HG02610 (cell line): Measurements from ENCODE around the gene C15orf39.

Source experiments
- ATAC-seq: cut with Tn5 transposase; IDR thresholded peaks from one replicate; pipeline ENCODE4 v1.9.1; 2021; ENCODE audit warnings: mild to moderate bottlenecking, moderate library complexity; ENCODE audit not compliant: unreplicated experiment

C15orf39 gene

GRCh38 chr15:75171408-75171807 lies 30.3 kb upstream of the C15orf39 start:
- ATAC-seq: peak; percentile 50

- no peak for ATAC-seq
Observed at GRCh38 chr15:75172284-75172820, 29.3 kb upstream of the C15orf39 start.

GRCh38 chr15:75174102-75174501 lies 27.6 kb upstream of the C15orf39 start:
- ATAC-seq: no peak

GRCh38 chr15:75174729-75175128 lies 27.0 kb upstream of the C15orf39 start:
- no peak for ATAC-seq

- no peak for ATAC-seq
Observed at GRCh38 chr15:75176396-75176761, 25.3 kb upstream of the C15orf39 start.

GRCh38 chr15:75177360-75178071 lies 24.2 kb upstream of the C15orf39 start:
- no peak for ATAC-seq

GRCh38 chr15:75178171-75178937 lies 23.3 kb upstream of the C15orf39 start:
- ATAC-seq: no peak

- ATAC-seq: no peak
Observed at GRCh38 chr15:75178938-75179745, 22.5 kb upstream of the C15orf39 start.

- no peak for ATAC-seq
Observed at GRCh38 chr15:75179746-75180140, 21.9 kb upstream of the C15orf39 start.

GRCh38 chr15:75181780-75182179 lies 19.9 kb upstream of the C15orf39 start:
- no peak for ATAC-seq

GRCh38 chr15:75182187-75183131 lies 19.2 kb upstream of the C15orf39 start:
- no peak for ATAC-seq

- no peak for ATAC-seq
Observed at GRCh38 chr15:75185271-75186029, 16.2 kb upstream of the C15orf39 start.

- no peak for ATAC-seq
Observed at GRCh38 chr15:75186044-75186443, 15.6 kb upstream of the C15orf39 start.

GRCh38 chr15:75188499-75188898 lies 13.2 kb upstream of the C15orf39 start:
- ATAC-seq: no peak

- no peak for ATAC-seq
Observed at GRCh38 chr15:75191235-75191634, 10.4 kb upstream of the C15orf39 start.

- ATAC-seq: no peak
Observed at GRCh38 chr15:75192307-75192706, 9.4 kb upstream of the C15orf39 start.

- no peak for ATAC-seq
Observed at GRCh38 chr15:75193272-75193671, 8.4 kb upstream of the C15orf39 start.

- ATAC-seq: no peak
Observed at GRCh38 chr15:75193976-75194375, 7.7 kb upstream of the C15orf39 start.

GRCh38 chr15:75194397-75194796 lies 7.3 kb upstream of the C15orf39 start:
- ATAC-seq: no peak
